Measurements from ENCODE around the gene ZNF831.

ZNF831 gene

DNA sequence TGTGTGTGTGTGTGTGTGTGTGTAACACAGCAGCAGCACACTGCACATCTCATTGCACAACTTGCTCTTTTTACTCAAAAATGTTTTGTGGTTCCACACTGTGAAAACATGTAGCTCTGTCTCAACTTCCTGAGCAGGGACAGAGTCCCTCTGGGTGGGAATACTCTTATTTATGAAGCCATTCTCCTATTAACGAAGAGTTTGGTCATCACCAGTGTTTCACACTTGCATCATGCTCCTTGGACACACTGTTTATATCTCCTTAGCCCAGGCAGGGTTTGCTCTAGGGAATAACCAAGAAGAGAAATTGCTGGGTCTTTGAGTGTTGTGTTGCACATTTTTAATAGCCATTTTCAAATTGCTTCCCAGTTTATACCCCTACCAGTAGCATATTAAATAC is 53.6 kb downstream of the ZNF831 start:
- DNase-seq: no peak

DNA sequence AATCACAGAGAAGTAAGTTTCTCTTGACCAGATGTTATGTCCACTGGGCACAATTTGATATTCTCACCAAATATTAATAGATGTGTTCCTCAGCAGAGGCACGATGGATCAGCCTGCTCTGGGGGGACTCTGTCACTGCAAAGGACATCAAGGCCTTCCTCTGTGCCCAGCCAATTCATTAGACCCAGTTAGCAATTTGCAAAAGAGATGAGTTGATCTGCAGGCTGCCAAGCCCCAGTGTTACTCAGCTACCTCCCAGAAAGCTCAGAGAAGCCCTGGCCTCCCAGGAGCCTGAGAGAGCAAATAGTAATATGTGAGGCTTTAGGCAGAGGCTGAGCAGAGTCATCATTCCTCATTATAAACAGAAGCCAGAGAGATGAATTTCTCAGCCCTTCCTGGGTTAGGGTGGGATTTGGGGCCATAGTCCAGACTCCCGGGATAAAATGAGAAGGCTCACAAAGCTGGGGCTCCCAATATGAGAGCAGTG is 54.2 kb downstream of the ZNF831 start:
- DNase-seq: no peak

DNA sequence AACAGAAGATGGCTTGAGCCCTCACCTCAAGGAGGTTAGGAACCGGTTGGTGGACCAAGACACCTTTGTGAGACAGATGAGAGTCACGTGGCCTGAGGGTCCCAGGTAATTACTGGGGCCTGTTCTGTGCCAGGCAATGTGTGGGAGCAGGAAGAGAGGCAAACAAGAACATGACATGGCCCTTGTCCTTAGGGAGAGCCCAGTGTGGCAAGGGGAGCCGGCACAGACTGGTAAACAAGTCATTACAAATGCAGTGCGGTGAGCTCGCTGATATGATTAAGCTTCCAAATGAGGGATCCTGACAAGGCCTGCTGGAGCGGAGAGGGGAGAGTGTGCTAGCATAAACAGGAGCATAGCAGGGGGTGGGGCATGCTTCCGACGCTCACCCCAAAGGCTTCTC is 55.6 kb downstream of the ZNF831 start:
- no peak for DNase-seq

DNA sequence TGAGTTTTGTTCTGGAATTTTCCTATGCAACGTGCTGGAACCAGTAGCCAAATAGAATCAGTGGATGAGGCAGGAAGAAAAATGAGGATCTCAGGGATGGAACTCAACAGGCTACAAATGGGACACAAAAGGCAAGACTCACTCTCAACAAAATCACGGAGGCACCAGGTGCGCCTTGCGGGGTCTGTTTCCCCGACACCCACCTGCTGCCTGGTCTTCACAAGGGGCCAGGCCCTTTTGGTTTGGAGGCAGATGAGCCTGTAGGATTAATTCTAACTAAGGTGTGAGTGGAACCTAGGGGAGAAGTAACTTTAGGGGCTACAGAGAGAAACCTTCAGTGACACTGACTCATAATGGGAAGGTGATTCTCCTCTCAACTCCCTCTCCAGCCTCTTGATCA is 56.5 kb downstream of the ZNF831 start:
- DNase-seq: no peak

DNA sequence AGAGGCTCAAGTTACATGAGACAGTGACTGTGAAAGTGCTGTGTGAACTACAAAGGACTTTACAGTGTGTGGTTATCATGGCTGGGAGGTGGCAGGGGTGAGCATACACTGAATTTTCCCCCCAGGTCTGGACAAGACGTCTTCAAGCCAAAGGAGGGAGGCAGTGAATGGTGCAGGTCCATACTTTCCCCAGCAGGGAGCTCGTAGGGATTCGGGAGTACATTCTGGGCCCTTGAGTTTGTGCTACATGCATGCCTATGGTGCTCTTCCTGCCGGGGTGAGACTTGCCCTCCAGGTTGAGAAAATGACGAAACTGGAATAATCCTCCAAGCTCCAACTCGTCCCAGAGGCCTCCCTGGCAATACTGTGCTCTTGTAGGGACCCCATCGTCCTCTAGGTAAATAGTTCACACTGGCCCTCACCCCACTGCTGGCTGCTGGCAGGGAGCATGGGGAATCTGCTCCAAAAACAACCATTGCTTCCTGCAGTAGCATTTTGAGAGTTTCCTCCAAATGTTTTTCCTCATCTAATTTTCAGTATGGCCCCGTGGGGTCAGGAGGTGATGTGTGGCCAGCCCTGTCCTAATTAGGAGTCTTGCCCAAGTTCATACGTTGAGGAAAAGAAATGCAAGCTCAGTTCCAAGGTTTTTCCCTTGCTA is 57.6 kb downstream of the ZNF831 start:
- no peak for DNase-seq

DNA sequence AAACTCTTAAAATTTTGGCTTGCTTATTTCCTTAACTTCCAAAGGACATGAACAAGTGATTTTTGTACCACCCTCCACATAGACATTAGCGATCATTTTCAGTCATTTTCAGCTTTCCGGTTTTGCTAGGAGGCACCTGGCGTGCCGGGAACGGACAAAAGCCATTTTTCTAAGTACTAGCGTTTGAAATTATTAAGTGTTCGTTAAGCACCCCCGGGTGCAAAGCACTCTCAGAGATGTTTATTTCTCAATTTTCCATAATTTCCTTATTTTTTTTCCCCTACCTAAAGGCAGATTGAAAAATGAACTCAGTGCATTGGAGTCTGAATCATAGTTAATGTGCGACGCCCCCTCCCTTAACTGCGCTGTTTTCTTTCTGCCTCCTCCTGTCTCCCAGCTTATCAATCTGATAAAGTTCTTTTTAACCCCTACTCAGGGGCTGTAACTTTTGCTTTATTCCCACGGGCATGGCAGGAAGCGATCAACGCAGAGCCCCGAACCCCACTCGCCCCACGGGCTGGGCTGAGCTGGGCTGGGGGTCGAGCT is 58.2 kb downstream of the ZNF831 start:
- no peak for DNase-seq

DNA sequence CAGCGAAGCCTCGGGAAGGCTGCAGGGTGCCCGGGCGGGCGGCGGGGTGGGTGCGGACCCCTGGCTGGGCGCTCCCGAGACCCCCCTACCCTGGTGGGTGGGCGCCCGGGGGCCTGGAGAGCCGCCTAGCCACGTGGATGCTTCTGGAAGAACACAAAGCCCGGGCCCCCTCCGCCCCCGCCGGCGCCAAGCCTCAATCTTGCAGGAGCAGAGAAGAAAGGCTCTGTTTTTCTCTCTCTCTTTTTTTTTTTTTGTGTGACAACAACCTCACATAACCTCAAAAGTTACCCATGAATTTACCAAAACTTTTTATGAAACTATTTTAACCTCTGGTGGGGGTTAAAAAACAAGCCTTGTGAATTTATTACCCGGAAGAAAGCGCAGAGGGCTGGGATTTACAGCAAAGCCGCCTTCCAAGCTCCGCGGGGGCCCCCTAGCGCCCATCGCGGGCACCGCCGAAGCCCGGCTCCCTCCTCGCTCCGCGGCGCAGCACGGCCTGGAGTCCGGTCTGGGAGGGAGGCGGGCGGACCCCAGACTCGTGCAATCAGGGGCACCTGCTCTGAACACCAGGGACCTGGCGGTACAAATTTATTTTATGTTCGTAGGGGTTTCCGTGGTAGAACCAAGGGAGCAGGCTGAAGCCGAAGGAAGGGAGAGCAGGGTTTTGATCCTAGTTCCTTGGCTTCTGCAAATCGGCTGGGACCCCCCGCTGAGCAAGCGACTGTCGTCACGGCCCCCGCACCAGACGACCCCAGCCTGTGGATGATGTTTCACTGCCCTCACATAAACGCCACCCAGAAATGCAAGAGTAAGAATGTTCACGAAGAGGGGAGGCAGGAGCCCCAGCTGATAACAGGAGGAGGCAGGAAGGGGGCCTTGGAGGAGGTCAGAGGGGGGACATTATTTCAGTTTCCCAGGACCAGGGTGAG is 58.9 kb downstream of the ZNF831 start:
- DNase-seq: peak; percentile 95

DNA sequence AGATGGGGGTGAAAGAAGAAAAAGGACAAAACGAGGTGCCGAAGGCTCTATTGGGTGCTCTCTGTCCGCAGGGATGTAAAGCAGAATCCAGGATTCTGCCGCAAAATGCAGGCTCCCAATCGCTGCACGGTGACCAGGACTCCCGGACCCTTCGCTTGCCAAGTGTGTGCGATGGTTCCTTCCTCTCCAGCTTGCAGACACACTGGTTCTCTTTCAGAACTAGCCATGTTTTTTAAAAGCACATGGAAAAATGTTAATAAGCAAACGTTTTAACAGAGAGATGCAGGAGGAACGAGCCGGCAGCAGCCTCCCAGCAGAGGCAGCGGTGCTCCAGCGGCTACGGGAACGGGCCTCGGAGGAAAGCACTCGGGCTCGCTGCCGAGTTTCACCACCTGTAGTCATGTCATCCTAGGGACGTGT is 59.6 kb downstream of the ZNF831 start:
- no peak for DNase-seq

DNA sequence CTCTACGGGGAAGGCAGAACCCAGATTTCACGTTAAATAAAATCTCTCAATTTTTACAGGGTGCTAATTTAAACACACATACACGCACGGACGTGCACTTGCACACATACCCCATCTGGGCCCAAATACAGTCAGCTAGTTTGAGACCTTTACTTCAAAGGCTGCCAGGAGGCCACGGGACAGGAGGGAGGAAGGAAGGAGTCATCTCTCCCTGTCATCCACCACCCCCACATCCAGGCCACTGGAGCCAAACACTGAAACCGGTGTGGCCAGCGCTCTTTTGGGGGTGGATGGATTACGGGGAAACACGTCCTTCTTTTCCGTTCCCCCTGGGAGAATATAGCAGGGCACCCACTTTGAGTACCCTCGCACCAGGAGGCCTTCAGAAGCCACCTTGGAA is 60.1 kb downstream of the ZNF831 start:
- DNase-seq: no peak

DNA sequence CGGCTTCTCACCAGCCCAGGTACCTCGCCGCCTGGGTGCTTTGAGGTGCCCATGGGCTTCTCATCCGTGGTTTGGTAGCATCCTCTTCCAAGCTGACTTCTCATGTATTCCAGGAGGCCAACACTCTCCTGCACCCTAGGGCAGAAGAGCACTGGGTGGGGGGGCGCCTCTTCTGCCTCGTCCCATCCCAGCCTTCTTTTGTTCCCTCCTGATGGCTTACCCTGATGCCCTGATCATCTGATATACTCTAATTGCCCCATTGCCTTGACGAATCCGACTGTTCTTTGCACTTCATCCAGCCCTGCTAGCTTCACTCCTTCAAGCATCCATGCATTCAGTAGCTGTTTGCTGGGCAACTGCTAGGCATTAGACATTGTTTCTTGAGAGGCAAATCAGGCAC is 60.6 kb downstream of the ZNF831 start:
- no peak for DNase-seq

DNA sequence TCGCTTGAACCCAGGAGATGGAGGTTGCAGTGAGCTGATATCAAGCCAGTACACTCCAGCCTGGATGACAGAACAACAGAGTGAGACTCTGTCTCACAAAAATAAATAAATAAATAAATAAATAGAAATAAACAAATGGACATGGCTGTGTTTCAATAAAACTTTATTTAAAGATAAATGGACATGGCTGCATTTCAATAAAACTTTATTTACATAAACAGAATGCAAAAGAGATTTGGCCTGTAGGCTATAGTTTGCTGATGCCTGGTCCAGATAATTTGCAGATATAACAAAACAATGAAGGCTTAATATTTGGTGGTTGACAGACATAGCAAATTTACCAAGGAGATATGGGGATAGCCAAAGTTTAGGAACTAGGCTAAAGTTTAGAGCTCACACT is 66.8 kb downstream of the ZNF831 start:
- no peak for DNase-seq

DNA sequence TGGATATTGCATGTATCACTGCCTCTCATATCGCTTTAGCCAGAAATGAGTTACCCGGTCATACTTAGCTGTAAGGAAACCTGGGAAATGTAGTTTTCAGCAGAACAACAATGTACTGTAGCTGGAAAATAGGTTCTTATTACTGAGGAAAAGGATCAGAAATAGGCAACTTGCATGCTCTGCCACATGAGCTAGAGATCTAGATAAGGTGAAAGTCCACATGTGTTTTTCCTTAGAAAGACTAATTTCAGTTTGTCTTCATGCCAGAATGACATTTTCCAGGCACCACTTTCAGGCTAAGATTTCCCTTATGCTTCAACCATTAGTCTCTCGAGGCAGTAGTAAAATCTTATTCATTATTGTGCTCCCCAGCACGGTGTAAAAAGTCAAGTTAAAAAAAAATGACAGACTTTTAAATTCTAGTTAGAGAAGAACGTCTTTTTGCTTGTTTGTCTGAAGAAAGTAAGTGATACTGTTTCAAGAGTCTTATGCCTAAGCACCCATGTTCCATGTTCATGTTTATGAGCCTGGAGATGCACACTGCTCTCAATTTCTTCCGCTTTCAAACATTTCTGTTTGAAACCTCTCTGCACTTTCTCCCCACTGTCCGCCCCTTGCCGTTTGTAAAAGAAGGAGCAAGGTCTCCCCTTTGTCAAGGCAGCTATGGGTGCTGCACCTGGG is 67.6 kb downstream of the ZNF831 start:
- no peak for DNase-seq

DNA sequence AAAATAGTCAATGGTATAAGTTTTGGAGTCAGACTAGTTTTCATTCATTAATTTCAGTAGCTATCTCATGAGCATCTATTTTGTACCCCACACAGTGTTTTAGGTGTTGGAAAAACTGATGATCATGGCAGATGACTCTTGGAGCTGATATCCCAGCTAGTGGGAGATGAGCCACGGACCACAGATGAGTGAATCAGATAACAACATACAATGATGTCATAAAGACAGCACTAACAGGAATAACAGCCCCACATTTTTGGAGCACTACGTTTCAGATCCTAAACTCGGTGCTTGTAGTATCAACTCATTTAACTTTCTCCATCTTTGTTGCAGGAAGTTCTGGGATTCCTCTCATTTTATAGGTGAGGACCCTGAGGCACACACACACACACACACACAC is 69.0 kb downstream of the ZNF831 start:
- no peak for DNase-seq

DNA sequence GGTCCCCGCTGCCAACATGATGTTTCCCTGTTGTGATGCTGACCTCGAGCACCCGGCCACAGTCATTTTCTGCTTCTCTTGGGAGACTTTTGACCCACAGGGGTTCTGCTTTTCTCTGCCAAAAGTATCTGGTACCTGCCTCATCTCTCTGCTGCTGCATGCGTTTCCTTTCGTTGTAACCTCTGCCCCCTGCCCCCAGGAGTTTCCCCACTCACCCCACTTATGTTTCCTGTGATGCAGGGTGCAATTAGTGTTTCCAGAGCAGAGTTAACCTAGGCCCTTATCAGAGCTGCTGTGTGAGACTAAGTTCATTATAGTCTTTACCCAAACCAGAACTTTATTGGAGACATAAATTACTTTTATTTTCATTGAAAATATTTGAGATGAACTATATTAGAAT is 71.6 kb downstream of the ZNF831 start:
- no peak for DNase-seq

DNA sequence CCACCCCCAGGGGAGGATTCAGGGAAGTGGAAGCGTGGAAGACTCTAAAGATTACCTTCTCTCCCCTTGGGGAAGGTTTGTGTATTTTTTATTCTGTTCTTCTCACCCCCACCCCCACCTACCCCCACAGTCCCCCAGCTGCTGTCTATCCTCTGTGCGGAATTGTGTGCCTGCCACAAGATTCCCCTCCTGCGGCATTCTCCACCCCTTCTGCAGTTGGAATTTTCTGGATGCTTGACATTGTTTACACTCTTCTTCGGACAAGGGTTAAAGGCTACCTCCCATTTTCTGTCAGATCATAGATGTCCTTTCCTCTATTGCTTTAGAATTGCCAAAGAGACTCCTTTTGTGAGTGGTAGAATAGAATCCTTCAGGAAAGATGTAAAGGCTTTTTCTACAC is 76.4 kb downstream of the ZNF831 start:
- no peak for DNase-seq

DNA sequence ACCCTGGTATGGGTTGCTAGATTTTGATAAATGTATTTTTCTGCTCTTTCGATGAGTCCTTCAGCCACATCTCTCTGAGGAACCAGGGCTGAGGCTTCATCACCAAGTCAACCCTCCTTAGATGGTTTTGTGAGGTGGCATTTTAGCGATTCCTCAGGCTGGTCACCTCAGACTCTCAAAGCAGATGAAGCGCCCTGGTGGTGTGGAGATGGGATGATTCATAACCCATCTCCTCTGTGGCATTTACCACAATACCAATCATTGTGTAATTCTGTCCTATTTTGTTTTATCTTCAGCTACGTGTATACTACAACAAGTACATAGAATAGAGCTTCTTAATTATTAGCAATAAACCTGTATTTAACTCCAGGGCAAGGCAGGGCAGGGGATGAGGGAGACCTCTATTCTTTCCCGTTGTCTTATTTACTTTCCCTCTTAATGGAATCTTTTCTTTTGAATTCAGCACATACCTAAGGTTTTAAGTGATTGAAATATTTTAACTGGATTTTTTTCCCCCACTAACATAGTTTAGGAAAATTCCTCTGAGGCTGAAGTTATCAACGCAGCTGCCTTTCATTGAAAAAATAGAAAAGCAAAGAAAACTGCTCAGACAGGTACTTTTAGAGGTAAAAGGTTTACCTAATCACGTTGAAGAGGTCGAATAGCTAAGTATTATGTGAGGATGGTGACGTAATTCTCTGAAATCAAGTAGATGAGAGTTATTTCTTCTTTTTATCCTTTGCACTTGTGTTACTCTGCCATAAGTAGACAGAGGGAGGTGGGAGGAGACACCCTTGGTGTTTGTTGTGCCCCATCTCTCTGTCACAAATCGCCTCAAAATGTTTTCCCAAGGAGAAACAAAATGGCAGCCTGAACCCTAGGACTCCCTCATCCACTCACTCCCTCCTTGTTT is 79.3 kb downstream of the ZNF831 start:
- no peak for DNase-seq

DNA sequence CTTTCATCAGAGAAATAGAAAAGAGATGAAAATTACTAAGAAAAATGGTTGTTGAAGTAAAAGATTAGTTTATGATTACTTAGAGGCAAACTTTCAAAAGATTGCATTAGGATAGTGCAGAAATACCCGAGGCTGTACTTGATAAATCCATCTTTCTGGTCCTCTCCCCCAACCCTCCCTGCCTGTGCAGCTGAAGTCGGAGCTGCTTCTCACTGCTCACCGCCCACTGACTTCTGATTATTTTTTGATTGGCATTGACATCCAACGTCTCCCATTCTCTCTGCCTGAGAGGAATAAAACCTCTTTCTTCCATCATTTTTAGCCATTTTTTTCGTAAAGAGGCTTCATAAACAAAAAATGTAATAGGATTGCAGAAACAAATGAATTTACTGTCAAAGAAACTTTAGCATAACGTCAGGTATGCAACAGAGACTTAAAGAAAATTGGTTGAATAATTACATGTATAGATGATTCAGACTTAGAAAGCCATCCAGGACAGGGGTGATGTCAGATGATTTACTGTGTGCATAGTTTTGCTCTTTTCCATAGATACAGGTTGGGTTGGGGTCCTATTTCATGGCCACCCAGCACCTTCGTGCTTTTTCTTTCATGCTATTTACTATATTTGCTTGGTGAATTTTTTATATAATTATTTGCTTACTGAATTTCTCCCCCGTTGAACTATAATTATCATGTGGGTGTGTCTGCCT is 83.2 kb downstream of the ZNF831 start:
- DNase-seq: no peak

DNA sequence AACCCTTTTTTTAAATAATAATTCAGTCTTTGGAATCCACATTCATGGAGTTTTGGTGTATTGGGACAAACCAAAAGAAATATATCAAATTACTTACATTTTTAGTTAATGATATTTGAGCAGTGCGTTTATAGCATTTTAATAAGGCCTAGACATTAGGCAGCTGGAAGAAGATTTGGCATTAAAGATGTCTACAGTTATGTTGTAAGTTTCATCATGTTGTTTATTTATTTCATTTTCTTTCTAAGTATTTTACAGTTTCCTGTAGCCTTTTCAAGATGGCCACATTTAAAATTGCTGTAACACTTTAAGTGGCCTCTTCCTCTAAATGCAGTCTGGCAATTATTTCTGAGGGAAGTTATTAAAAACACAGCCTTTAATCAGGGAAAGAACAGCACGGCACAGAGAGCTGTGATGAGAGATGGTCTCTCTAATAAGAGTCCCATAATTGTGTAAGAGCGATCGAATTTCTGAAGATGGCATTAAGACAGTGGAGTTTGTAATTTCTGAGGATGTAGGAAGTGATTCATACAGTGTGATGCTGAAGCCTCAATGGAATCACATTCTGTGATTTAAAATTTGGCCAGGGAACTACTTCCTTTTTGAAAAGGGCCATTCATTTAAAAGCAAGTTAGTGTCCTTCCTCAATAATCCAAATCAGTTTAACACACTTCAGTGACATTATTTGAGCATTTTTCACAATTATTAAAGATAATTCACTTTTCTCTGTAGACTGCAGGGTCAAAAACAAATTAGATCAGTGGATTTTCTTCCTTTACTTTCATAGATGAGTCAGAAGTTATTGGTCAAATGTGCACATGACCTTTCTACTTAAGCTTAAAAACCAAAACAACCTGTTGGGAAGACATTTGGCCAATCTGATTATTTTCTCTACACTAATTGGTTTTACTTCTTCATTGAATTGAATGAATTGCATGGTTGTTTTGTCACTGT is 84.4 kb downstream of the ZNF831 start:
- no peak for DNase-seq

DNA sequence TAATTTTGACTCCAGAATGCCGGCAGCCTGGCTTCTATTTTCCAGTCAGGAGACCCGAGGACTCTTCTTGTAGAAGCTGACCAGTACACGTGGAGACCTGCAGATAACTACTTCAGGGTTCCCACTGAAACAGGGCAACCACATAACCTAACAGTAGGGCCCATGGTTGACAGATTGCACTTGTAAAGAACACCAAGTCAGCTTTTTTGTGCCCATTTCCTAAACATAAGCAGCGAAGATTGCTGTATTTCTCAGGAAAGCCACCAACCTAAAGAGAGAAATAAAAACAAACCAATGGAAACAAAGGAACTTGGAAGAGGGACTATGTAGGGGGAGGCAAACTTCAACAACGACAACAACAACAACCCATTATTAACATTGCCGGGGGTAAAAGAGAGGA is 86.7 kb downstream of the ZNF831 start:
- DNase-seq: no peak

DNA sequence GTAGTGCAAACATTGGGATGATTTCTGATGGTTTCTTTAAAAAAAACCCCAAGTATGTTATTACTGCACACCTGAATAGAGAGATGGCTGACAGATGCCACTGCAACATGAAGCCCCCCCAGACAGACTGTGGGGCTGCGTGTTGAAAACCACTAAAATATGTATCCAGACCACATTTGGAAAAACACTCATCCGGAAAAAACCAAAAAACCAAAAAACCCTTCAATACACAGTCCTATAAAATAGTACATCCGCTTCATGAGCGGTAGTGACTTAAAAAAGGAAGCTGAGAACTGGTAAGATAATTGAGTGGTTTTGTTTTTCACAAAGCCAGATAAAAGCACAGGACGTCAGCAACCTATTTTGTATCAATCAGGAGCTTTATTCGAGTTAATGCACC is 89.7 kb downstream of the ZNF831 start:
- no peak for DNase-seq

All from activated CD8-positive, alpha-beta memory T cell treated with anti-CD3 and anti-CD28 coated beads, Interleukin-2, amount 50 U/mL, for 48 hours (primary cell).